K562 (cell line): ENCODE results near the gene MADD. TPM values are rescaled to one million over a fixed set of nuclear protein-coding genes. Genes with fewer than 3 reads are reported as not detected.

Experiments
- C11orf30 ChIP-seq: fragments of 450-650 bp; IDR thresholded peaks from 2 replicates; pipeline ENCODE4 v1.6.1; 2016; ENCODE audit warnings: low read depth, mild to moderate bottlenecking
- CEBPZ ChIP-seq: fragments of 150-350 bp; IDR thresholded peaks from 2 replicates; pipeline ENCODE4 v1.6.1; 2014; ENCODE audit warnings: low read depth, mild to moderate bottlenecking, low read length, borderline replicate concordance
- HOXB6 ChIP-seq: fragments of 250-450 bp; sonication (Bioruptor Pico); IDR thresholded peaks from 2 replicates; pipeline ENCODE4 v1.5.1; 2022; ENCODE audit warnings: mild to moderate bottlenecking, borderline replicate concordance
- IRF1 ChIP-seq: sonication (generic); formaldehyde crosslinking; IDR thresholded peaks from 2 replicates; pipeline ENCODE4 v1.8.0; 2022; ENCODE audit warnings: missing genetic modification reagents, mild to moderate bottlenecking, borderline replicate concordance
- MXI1 ChIP-seq: IDR thresholded peaks from 2 replicates; pipeline ENCODE4 v1.6.1; 2011; ENCODE audit warnings: low read depth, mild to moderate bottlenecking, improper control_type of control experiment, low read length
- NELFE ChIP-seq: IDR thresholded peaks from 2 replicates; pipeline ENCODE4 v1.6.1; 2011; ENCODE audit warnings: mild to moderate bottlenecking; ENCODE audit not compliant: insufficient read depth, insufficient read length
- NFYB ChIP-seq: IDR thresholded peaks from 2 replicates; pipeline ENCODE4 v1.6.1; 2011; ENCODE audit warnings: mild to moderate bottlenecking, moderate library complexity; ENCODE audit not compliant: insufficient read length; ENCODE audit errors: extremely low read depth
- PRDM10 ChIP-seq: fragments of 450-650 bp; IDR thresholded peaks from 2 replicates; pipeline ENCODE4 v1.6.1; 2018; ENCODE audit not compliant: partially characterized antibody
- SMAD1 ChIP-seq: fragments of 150-350 bp; IDR thresholded peaks from 2 replicates; pipeline ENCODE4 v1.6.1; 2014; ENCODE audit warnings: low read length, low read depth; ENCODE audit not compliant: partially characterized antibody
- XRCC3 ChIP-seq: fragments of 450-650 bp; IDR thresholded peaks from 2 replicates; pipeline ENCODE4 v1.6.1; 2017; ENCODE audit warnings: mild to moderate bottlenecking, moderate library complexity
- ZHX1 ChIP-seq: fragments of 150-350 bp; conservative IDR thresholded peaks from 2 replicates; pipeline ENCODE4 v1.6.1; 2014; ENCODE audit warnings: low read length
- ZNF253 ChIP-seq: fragments of 250-450 bp; sonication (Bioruptor Pico); conservative IDR thresholded peaks from 2 replicates; pipeline ENCODE4 v1.6.1; 2021; ENCODE audit warnings: mild to moderate bottlenecking
- ZNF436 ChIP-seq: fragments of 250-450, 450-650 bp; sonication (Bioruptor Pico); formaldehyde crosslinking; IDR thresholded peaks from 2 replicates; pipeline ENCODE4 v1.7.0; 2020; ENCODE audit warnings: mild to moderate bottlenecking
- ZNF449 ChIP-seq: fragments of 250-450 bp; sonication (Bioruptor Pico); IDR thresholded peaks from 2 replicates; pipeline ENCODE4 v1.8.0; 2022; ENCODE audit warnings: moderate library complexity, mild to moderate bottlenecking, inconsistent platforms
- polyA plus RNA-seq, 8 experiments: library from polyadenylated mRNA; depleted of rRNA in 4 of 8; stranded (reverse) in 5 of 8; unstranded in 3 of 8; fragments of >200 nt; fragmentation: Nextera tagmentation in 2 of 8; fragmentation: Illumina TruSeq in 1 of 8; extraction: Ambion mirVana in 2 of 8; extraction: Trizol in 1 of 8; gene quantifications; 2 replicates each; pipeline versions ENCODE4 v1.2.1 to v1.2.3, GENCODE V29; 2011 to 2014; ENCODE audit warnings: inconsistent platforms in 1 of 8, missing spikeins in 1 of 8
- total RNA-seq, 7 experiments: library from RNA; depleted of rRNA in 6 of 7; stranded (reverse); fragments of >200 nt in 6 of 7; fragmentation: Illumina TruSeq in 2 of 7; extraction: Trizol in 2 of 7; gene quantifications; 2 replicates each; pipeline versions ENCODE4 v1.2.1 to v1.2.3, GENCODE V29; 2011 to 2021; ENCODE audit warnings: low replicate concordance in 1 of 7

Gene MADD
- total and polyA plus RNA-seq, 9 of the 15 experiments (the other 6 are each of a cell fraction or from before 2014, with no cell fraction given), result 0.68 to 57.6 (median 33.6) TPM

- TF ChIP-seq ZNF449 (CRISPR knock-in tag) (0 out of 2 replicates have a peak, but pooled peaks have one; percentile 22), IRF1 (CRISPR knock-in tag) (no peak), CEBPZ (no peak), ZHX1 (no peak), ZNF436 (CRISPR knock-in tag) (no peak), HOXB6 (CRISPR knock-in tag) (no peak), NELFE (no peak), XRCC3 (no peak), C11orf30 (peak; percentile 44; the same call in 1 of the 2 replicates), ZNF253 (CRISPR knock-in tag) (no peak), SMAD1 (no peak), PRDM10 (peak; percentile 100), MXI1 (no peak; the same call in 1 of the 2 replicates), NFYB (no peak)
Measured at GRCh38 chr11:47269002-47269828, 718 bp upstream of the MADD start (continued).
